WTC11 (cell line): ENCODE results near the gene SUPT20H. TPM values are rescaled to one million over a fixed set of nuclear protein-coding genes. Genes with fewer than 3 reads are reported as not detected.

ENCODE experiments used
- ATAC-seq: fragments of 200-7000 bp; cut with Tn5 transposase; 2 replicates; pipeline ENCODE4 v1.10.0; 2021; ENCODE audit warnings: mild to moderate bottlenecking, moderate library complexity
- CTCF ChIA-PET: fragments of 300-600 bp; sonication (Branson Sonifier 250); formaldehyde crosslinking; loops from one replicate; lab custom pipeline; 2021; ENCODE audit warnings: antibody characterized with exemption; lab: Charles Lee
- POLR2A ChIA-PET: fragments of 350-600 bp; sonication (Branson Sonifier 250); formaldehyde crosslinking; loops from one replicate; lab custom pipeline; 2021; ENCODE audit warnings: antibody characterized with exemption; lab: Charles Lee
- DNase-seq: peaks from one replicate; pipeline ENCODE4 v3.0.0; 2021; ENCODE audit warnings: low spot score
- H3K27ac Mint-ChIP-seq: 2 replicates; pipeline ENCODE4 v1.8.0; 2021; ENCODE audit warnings: mixed read lengths
- H3K27me3 Mint-ChIP-seq: 2 replicates; pipeline ENCODE4 v1.8.0; 2021; ENCODE audit warnings: low read depth, mild to moderate bottlenecking, moderate library complexity, mixed read lengths
- H3K36me3 Mint-ChIP-seq: 2 replicates; pipeline ENCODE4 v1.8.0; 2021; ENCODE audit warnings: mixed read lengths
- H3K4me1 Mint-ChIP-seq: 2 replicates; pipeline ENCODE4 v1.8.0; 2022; ENCODE audit warnings: mixed read lengths
- H3K4me3 Mint-ChIP-seq: 2 replicates; pipeline ENCODE4 v1.8.0; 2021; ENCODE audit warnings: mild to moderate bottlenecking, moderate library complexity, mixed read lengths
- H3K9me3 Mint-ChIP-seq: 2 replicates; pipeline ENCODE4 v1.8.0; 2021; ENCODE audit warnings: mixed read lengths
- ATF2 ChIP-seq: sonication (generic); formaldehyde crosslinking; IDR thresholded peaks from 2 replicates; pipeline ENCODE4 v1.8.1; 2022; ENCODE audit warnings: low read depth, missing genetic modification reagents, borderline replicate concordance
- E2F4 ChIP-seq: sonication (generic); formaldehyde crosslinking; IDR thresholded peaks from 2 replicates; pipeline ENCODE4 v1.8.1; 2022; ENCODE audit warnings: low read depth, mild to moderate bottlenecking, moderate library complexity, missing genetic modification reagents, borderline replicate concordance
- EMX1 ChIP-seq: fragments of 250-450 bp; sonication (Bioruptor Pico); IDR thresholded peaks from 2 replicates; pipeline ENCODE4 v1.8.0; 2021; ENCODE audit warnings: mild to moderate bottlenecking
- FOXJ3 ChIP-seq: sonication (generic); formaldehyde crosslinking; IDR thresholded peaks from 2 replicates; pipeline ENCODE4 v1.9.0; 2021; ENCODE audit warnings: missing genetic modification reagents, mild to moderate bottlenecking, borderline replicate concordance
- JUN ChIP-seq: sonication (generic); formaldehyde crosslinking; IDR thresholded peaks from 2 replicates; pipeline ENCODE4 v1.8.0; 2023; ENCODE audit warnings: mild to moderate bottlenecking, missing genetic modification reagents
- KAT7 ChIP-seq: sonication (generic); formaldehyde crosslinking; IDR thresholded peaks from 2 replicates; pipeline ENCODE4 v1.8.1; 2023; ENCODE audit warnings: missing genetic modification reagents, mild to moderate bottlenecking, borderline replicate concordance
- MLX ChIP-seq: sonication (generic); formaldehyde crosslinking; IDR thresholded peaks from 2 replicates; pipeline ENCODE4 v1.8.1; 2023; ENCODE audit warnings: mild to moderate bottlenecking, missing genetic modification reagents, moderate library complexity
- NFYB ChIP-seq: sonication (generic); formaldehyde crosslinking; conservative IDR thresholded peaks from 2 replicates; pipeline ENCODE4 v1.8.0; 2022; ENCODE audit warnings: low read depth, missing genetic modification reagents
- OVOL2 ChIP-seq: fragments of 250-450 bp; sonication (Bioruptor Pico); IDR thresholded peaks from 2 replicates; pipeline ENCODE4 v1.9.0; 2021; ENCODE audit warnings: mild to moderate bottlenecking, borderline replicate concordance
- RORB ChIP-seq: fragments of 250-450 bp; sonication (Bioruptor Pico); IDR thresholded peaks from 2 replicates; pipeline ENCODE4 v1.9.0; 2021; ENCODE audit warnings: mild to moderate bottlenecking
- TP53 ChIP-seq: sonication (generic); formaldehyde crosslinking; IDR thresholded peaks from 2 replicates; pipeline ENCODE4 v1.8.1; 2023; ENCODE audit warnings: mild to moderate bottlenecking, missing genetic modification reagents
- USF1 ChIP-seq: sonication (generic); formaldehyde crosslinking; IDR thresholded peaks from 2 replicates; pipeline ENCODE4 v1.8.0; 2022; ENCODE audit warnings: mild to moderate bottlenecking, missing genetic modification reagents
- ZBTB43 ChIP-seq: sonication (generic); formaldehyde crosslinking; IDR thresholded peaks from 2 replicates; pipeline ENCODE4 v1.8.1; 2023; ENCODE audit warnings: mild to moderate bottlenecking, missing genetic modification reagents
- ZNF263 ChIP-seq: sonication (generic); formaldehyde crosslinking; IDR thresholded peaks from 2 replicates; pipeline ENCODE4 v1.8.1; 2022; ENCODE audit warnings: low read depth, mild to moderate bottlenecking, moderate library complexity, missing genetic modification reagents
- ZNF317 ChIP-seq: sonication (generic); formaldehyde crosslinking; IDR thresholded peaks from 2 replicates; pipeline ENCODE4 v1.8.1; 2023; ENCODE audit warnings: low read depth, mild to moderate bottlenecking, moderate library complexity, missing genetic modification reagents, borderline replicate concordance
- ZNF396 ChIP-seq: fragments of 250-450 bp; sonication (Bioruptor Pico); IDR thresholded peaks from 2 replicates; pipeline ENCODE4 v1.8.0; 2021; ENCODE audit warnings: mild to moderate bottlenecking, moderate library complexity, borderline replicate concordance
- ZNF425 ChIP-seq: fragments of 250-450 bp; sonication (Bioruptor Pico); conservative IDR thresholded peaks from 2 replicates; pipeline ENCODE4 v1.9.0; 2021; ENCODE audit warnings: mild to moderate bottlenecking
- ZNF671 ChIP-seq: fragments of 250-450 bp; sonication (Bioruptor Pico); IDR thresholded peaks from 2 replicates; pipeline ENCODE4 v1.8.0; 2021; ENCODE audit warnings: mild to moderate bottlenecking
- total RNA-seq: library from RNA; stranded (reverse); gene quantifications from 3 replicates; pipeline ENCODE4 v1.2.3, GENCODE V29; 2021

SUPT20H gene
- total RNA-seq, 1 experiment from 2014 or later: 68.0 TPM

- TF ChIP-seq FOXJ3 (CRISPR knock-in tag) (no peak), ZNF317 (no peak), ATF2 (CRISPR knock-in tag) (no peak), ZNF425 (no peak), EMX1 (CRISPR knock-in tag) (no peak), ZNF396 (CRISPR knock-in tag) (no peak), NFYB (CRISPR knock-in tag) (no peak)
These were observed 45.8 kb upstream of the SUPT20H start, which contains the start of gene CSNK1A1L (continued) for GRCh38 chr13:37105251-37105714.

GRCh38 chr13:37102896-37103295, 43.4 kb upstream of the SUPT20H start:
- Mint-ChIP-seq H3K36me3 (peaks cover 2% of the 10 kb centered on the region), H3K4me3 (no peak overlapping the region), H3K27me3 (no peaks in the 10 kb centered on the region), H3K4me1 (peaks cover 25% of the 10 kb centered on the region), H3K27ac (no peak overlapping the region), H3K9me3 (peaks cover 7% of the 10 kb centered on the region)
- DNase-seq (no peak), ATAC-seq (no peak)
- TF ChIP-seq OVOL2 (CRISPR knock-in tag) (no peak), ZNF263 (CRISPR knock-in tag) (no peak), ZNF671 (CRISPR knock-in tag) (no peak), E2F4 (no peak), MLX (no peak), JUN (CRISPR knock-in tag) (no peak), ZBTB43 (CRISPR knock-in tag) (no peak), USF1 (no peak), ZNF396 (CRISPR knock-in tag) (no peak)
- ChIA-PET POLR2A (no interaction called here), CTCF (no interaction called here)

- Mint-ChIP-seq H3K36me3 (peaks cover 2% of the 10 kb centered on the region), H3K9me3 (peaks cover 7% of the 10 kb centered on the region), H3K4me1 (peaks cover 10% of the 10 kb centered on the region), H3K27ac (no peak overlapping the region), H3K27me3 (no peaks in the 10 kb centered on the region), H3K4me3 (no peak overlapping the region)
- no peak for DNase-seq
- no peak for ATAC-seq
- CTCF ChIA-PET: no interaction called here
- TF ChIP-seq TP53 (no peak), ZNF396 (CRISPR knock-in tag) (no peak), RORB (CRISPR knock-in tag) (no peak), KAT7 (CRISPR knock-in tag) (no peak)
- POLR2A ChIA-PET: no interaction called here
These were observed 41.7 kb upstream of the SUPT20H start for GRCh38 chr13:37101201-37101600.
